GM23338 (cell line): ENCODE measurements around the gene OSBPL1A. TPM values are rescaled to one million over a fixed set of nuclear protein-coding genes. Genes with fewer than 3 reads are reported as not detected.

Source experiments
- ATAC-seq: fragments of 200-7000 bp; cut with Tn5 transposase; 3 replicates; pipeline ENCODE4 v1.9.1; 2020
- DNase-seq: peaks from one replicate; pipeline ENCODE4 v3.0.0-alpha.2; 2015; ENCODE audit warnings: low spot score
- H2AFZ ChIP-seq: fragments of 200-600 bp; sonication (generic); 2 replicates; pipeline ENCODE4 v1.8.0; 2016; ENCODE audit warnings: antibody characterized with exemption, mild to moderate bottlenecking, moderate library complexity
- H3F3A ChIP-seq: fragments of 200-600 bp; sonication (generic); replicated peaks from 2 replicates; pipeline ENCODE4 v1.8.0; 2017; ENCODE audit warnings: antibody characterized with exemption, mixed run types, low read depth
- H3K27ac ChIP-seq: fragments of 200-600 bp; sonication (generic); 2 replicates; pipeline ENCODE4 v1.6.1; 2016; ENCODE audit warnings: low read depth
- H3K27me3 ChIP-seq: fragments of 200-600 bp; sonication (generic); 2 replicates; pipeline ENCODE4 v1.8.0; 2016; ENCODE audit warnings: mild to moderate bottlenecking, mixed run types, moderate library complexity; ENCODE audit not compliant: insufficient read depth
- H3K36me3 ChIP-seq: fragments of 200-600 bp; sonication (generic); 2 replicates; pipeline ENCODE4 v1.8.0; 2016; ENCODE audit warnings: mild to moderate bottlenecking; ENCODE audit not compliant: insufficient read depth
- H3K4me1 ChIP-seq: fragments of 200-600 bp; sonication (generic); 2 replicates; pipeline ENCODE4 v1.8.0; 2016; ENCODE audit warnings: mild to moderate bottlenecking, moderate library complexity; ENCODE audit not compliant: insufficient read depth
- H3K4me2 ChIP-seq: fragments of 200-600 bp; sonication (generic); 2 replicates; pipeline ENCODE4 v1.7.1; 2017; ENCODE audit warnings: mixed run types
- H3K4me3 ChIP-seq: fragments of 200-600 bp; sonication (generic); 2 replicates; pipeline ENCODE4 v1.6.1; 2016; ENCODE audit warnings: mixed run types
- H3K79me2 ChIP-seq: fragments of 200-600 bp; sonication (generic); replicated peaks from 2 replicates; pipeline ENCODE4 v1.8.0; 2017; ENCODE audit warnings: mild to moderate bottlenecking; ENCODE audit not compliant: insufficient read depth
- H3K9me2 ChIP-seq: fragments of 200-600 bp; sonication (generic); 2 replicates; pipeline ENCODE4 v1.8.0; 2017; ENCODE audit not compliant: insufficient read depth
- H4K20me1 ChIP-seq: fragments of 200-600 bp; sonication (generic); replicated peaks from 2 replicates; pipeline ENCODE4 v1.8.0; 2017; ENCODE audit warnings: mild to moderate bottlenecking; ENCODE audit not compliant: insufficient read depth
- H3K27ac Mint-ChIP-seq: 2 replicates; pipeline ENCODE4 v1.8.0; 2020; ENCODE audit warnings: inconsistent platforms, mild to moderate bottlenecking, moderate library complexity, mixed read lengths
- H3K27me3 Mint-ChIP-seq: 3 replicates; pipeline ENCODE4 v1.8.0; 2022; ENCODE audit warnings: low read depth, mild to moderate bottlenecking, moderate library complexity, mixed read lengths, inconsistent platforms; ENCODE audit not compliant: insufficient read depth, poor library complexity
- H3K36me3 Mint-ChIP-seq: 3 replicates; pipeline ENCODE4 v1.8.0; 2021; ENCODE audit warnings: low read depth, mild to moderate bottlenecking, inconsistent platforms, moderate library complexity, mixed read lengths
- H3K4me1 Mint-ChIP-seq: 3 replicates; pipeline ENCODE4 v1.8.0; 2020; ENCODE audit warnings: mild to moderate bottlenecking, inconsistent platforms, mixed read lengths
- H3K4me3 Mint-ChIP-seq: 3 replicates; pipeline ENCODE4 v1.8.0; 2021; ENCODE audit warnings: moderate library complexity, mild to moderate bottlenecking, inconsistent platforms, mixed read lengths
- H3K9me3 Mint-ChIP-seq: 3 replicates; pipeline ENCODE4 v1.8.0; 2020; ENCODE audit warnings: moderate library complexity, mild to moderate bottlenecking, inconsistent platforms, mixed read lengths
- EZH2 ChIP-seq: fragments of 200-600 bp; sonication (generic); IDR thresholded peaks from one replicate; pipeline ENCODE4 v1.8.0; 2017; ENCODE audit warnings: antibody characterized with exemption, mild to moderate bottlenecking, low read depth; ENCODE audit not compliant: unreplicated experiment
- EZH2phosphoT487 ChIP-seq: fragments of 200-600 bp; sonication (generic); IDR thresholded peaks from one replicate; pipeline ENCODE4 v1.8.1; 2018; ENCODE audit warnings: antibody characterized with exemption; ENCODE audit not compliant: unreplicated experiment
- JUNB ChIP-seq: IDR thresholded peaks from one replicate; pipeline ENCODE4 v1.6.1; 2016; ENCODE audit warnings: antibody characterized with exemption; ENCODE audit not compliant: unreplicated experiment
- NANOG ChIP-seq: IDR thresholded peaks from 2 replicates; pipeline ENCODE4 v1.6.1; 2016; ENCODE audit warnings: antibody characterized with exemption, borderline replicate concordance
- ZNF331 ChIP-seq: fragments of 250-450 bp; sonication (Bioruptor Pico); IDR thresholded peaks from 2 replicates; pipeline ENCODE4 v1.5.0; 2020; ENCODE audit warnings: low read depth, mild to moderate bottlenecking, moderate library complexity
- polyA plus RNA-seq: library from polyadenylated mRNA; unstranded; fragments of >200 nt; fragmentation: Nextera tagmentation; extraction: Ambion mirVana; gene quantifications from 2 replicates; pipeline ENCODE4 v1.2.1, GENCODE V29; 2016
- total RNA-seq: library from RNA; depleted of rRNA; stranded (reverse); fragments of >200 nt; shearing (Covaris generic); gene quantifications from 2 replicates; pipeline ENCODE4 v1.2.3, GENCODE V29; 2014
- TF ChIP-seq, protein P1 (sequence below), 2 experiments: fragments of 200-600 bp in 1 of 2; sonication (generic) in 1 of 2; conservative IDR thresholded peaks; 2 replicates each; pipeline versions ENCODE4 v1.5.1 to v1.6.1; 2016 to 2017; ENCODE audit warnings: antibody characterized with exemption in 2 of 2, low read depth in 2 of 2, mild to moderate bottlenecking in 2 of 2, moderate library complexity in 1 of 2
- TF ChIP-seq, protein P2 (sequence below): IDR thresholded peaks from one replicate; pipeline ENCODE4 v1.6.1; 2018; ENCODE audit warnings: antibody characterized with exemption; ENCODE audit not compliant: unreplicated experiment
- TF ChIP-seq, protein P3 (sequence below): IDR thresholded peaks from 2 replicates; pipeline ENCODE4 v1.6.1; 2016; ENCODE audit warnings: antibody characterized with exemption

The OSBPL1A gene
- total and polyA plus RNA-seq, 2 experiments from 2014 or later = 55.6 to 71.4 TPM

DNA sequence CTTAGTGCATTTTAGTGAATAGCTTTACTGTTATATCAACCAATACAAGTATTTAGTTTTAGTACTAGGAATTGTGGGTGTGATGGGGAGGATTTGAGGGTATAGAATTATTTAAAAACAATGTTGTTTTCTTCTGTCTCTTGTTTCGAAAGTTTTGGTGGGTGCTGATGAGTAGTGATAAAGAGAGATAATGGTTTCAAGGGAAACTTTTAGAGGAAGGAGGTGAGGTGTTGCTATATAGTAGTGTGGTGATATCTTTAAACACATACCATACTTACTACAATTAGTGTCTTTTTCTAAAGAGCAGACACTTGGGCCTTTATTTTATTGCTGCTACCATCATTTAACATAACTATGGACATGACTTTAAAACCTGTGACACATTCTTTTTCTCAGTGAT is 39.3 kb upstream of the OSBPL1A start:
- H3K9me2 ChIP-seq = no peaks in the 10 kb centered on the region
- no peak overlapping the region for H3K27ac ChIP-seq
- no peak overlapping the region for H3K4me2 ChIP-seq
- H3K27me3 ChIP-seq = no peaks in the 10 kb centered on the region
- H3K9me3 Mint-ChIP-seq = no peaks in the 10 kb centered on the region
- no peaks in the 10 kb centered on the region; the same call in 1 of the 2 replicates for H4K20me1 ChIP-seq
- no peaks in the 10 kb centered on the region for H3K79me2 ChIP-seq
- peaks cover 79% of the 10 kb centered on the region for H3K36me3 Mint-ChIP-seq
- H3K27ac Mint-ChIP-seq = no peak overlapping the region
- ATAC-seq = no peak
- no peak overlapping the region for H3K4me3 Mint-ChIP-seq
- no peaks in the 10 kb centered on the region for H3K4me1 Mint-ChIP-seq
- H3F3A ChIP-seq = no peaks in the 10 kb centered on the region
- DNase-seq = no peak
- TF ChIP-seq EZH2 (no peak), ZNF331 (CRISPR knock-in tag) (no peak)
- H3K4me3 ChIP-seq = no peak overlapping the region
- peaks cover 19% of the 10 kb centered on the region for H3K36me3 ChIP-seq
- no peaks in the 10 kb centered on the region for H3K27me3 Mint-ChIP-seq
- H3K4me1 ChIP-seq = no peaks in the 10 kb centered on the region
- H2AFZ ChIP-seq = no peak overlapping the region

DNA sequence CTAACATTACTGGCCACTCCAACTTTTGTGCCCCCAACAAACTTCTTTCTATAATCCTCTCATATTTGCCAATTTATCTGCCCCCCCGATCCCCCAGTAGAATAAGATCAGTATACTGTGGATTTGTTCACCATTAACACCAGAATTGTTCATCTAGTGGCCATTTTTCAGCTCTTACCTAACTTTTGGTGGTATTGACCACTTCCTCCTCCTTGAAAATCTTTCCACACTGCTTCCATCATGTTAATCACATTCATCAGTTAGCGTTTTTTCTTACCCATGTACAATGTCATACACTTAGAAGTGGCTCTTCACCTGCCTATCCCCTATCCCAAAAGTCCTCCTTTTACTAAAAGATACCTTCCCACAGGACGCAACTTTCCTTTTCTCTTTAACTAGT is 35.0 kb upstream of the OSBPL1A start:
- Histone ChIP-seq H3K9me2 (no peaks in the 10 kb centered on the region), H3K4me1 (peaks cover 3% of the 10 kb centered on the region), H3F3A (no peaks in the 10 kb centered on the region), H3K4me2 (no peak overlapping the region), H3K4me3 (no peak overlapping the region), H3K27ac (no peak overlapping the region), H3K27me3 (no peaks in the 10 kb centered on the region), H2AFZ (no peak overlapping the region), H3K36me3 (peaks cover 7% of the 10 kb centered on the region; the same call in 1 of the 2 replicates), H3K79me2 (peaks cover 18% of the 10 kb centered on the region), H4K20me1 (no peaks in the 10 kb centered on the region; the same call in 1 of the 2 replicates)
- H3K27me3 Mint-ChIP-seq = peaks cover 2% of the 10 kb centered on the region
- no peak for TF ChIP-seq EZH2
- TF ChIP-seq, protein P1, sequence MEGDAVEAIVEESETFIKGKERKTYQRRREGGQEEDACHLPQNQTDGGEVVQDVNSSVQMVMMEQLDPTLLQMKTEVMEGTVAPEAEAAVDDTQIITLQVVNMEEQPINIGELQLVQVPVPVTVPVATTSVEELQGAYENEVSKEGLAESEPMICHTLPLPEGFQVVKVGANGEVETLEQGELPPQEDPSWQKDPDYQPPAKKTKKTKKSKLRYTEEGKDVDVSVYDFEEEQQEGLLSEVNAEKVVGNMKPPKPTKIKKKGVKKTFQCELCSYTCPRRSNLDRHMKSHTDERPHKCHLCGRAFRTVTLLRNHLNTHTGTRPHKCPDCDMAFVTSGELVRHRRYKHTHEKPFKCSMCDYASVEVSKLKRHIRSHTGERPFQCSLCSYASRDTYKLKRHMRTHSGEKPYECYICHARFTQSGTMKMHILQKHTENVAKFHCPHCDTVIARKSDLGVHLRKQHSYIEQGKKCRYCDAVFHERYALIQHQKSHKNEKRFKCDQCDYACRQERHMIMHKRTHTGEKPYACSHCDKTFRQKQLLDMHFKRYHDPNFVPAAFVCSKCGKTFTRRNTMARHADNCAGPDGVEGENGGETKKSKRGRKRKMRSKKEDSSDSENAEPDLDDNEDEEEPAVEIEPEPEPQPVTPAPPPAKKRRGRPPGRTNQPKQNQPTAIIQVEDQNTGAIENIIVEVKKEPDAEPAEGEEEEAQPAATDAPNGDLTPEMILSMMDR (conservative IDR thresholded peaks at IDR 0.05; ENCODE audit: low read depth in 2 of 2) = no peak
- no peak for TF ChIP-seq ZNF331 (CRISPR knock-in tag)
- TF ChIP-seq, protein P2, sequence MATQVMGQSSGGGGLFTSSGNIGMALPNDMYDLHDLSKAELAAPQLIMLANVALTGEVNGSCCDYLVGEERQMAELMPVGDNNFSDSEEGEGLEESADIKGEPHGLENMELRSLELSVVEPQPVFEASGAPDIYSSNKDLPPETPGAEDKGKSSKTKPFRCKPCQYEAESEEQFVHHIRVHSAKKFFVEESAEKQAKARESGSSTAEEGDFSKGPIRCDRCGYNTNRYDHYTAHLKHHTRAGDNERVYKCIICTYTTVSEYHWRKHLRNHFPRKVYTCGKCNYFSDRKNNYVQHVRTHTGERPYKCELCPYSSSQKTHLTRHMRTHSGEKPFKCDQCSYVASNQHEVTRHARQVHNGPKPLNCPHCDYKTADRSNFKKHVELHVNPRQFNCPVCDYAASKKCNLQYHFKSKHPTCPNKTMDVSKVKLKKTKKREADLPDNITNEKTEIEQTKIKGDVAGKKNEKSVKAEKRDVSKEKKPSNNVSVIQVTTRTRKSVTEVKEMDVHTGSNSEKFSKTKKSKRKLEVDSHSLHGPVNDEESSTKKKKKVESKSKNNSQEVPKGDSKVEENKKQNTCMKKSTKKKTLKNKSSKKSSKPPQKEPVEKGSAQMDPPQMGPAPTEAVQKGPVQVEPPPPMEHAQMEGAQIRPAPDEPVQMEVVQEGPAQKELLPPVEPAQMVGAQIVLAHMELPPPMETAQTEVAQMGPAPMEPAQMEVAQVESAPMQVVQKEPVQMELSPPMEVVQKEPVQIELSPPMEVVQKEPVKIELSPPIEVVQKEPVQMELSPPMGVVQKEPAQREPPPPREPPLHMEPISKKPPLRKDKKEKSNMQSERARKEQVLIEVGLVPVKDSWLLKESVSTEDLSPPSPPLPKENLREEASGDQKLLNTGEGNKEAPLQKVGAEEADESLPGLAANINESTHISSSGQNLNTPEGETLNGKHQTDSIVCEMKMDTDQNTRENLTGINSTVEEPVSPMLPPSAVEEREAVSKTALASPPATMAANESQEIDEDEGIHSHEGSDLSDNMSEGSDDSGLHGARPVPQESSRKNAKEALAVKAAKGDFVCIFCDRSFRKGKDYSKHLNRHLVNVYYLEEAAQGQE = no peak
- no peak for TF ChIP-seq EZH2phosphoT487
- TF ChIP-seq JUNB = no peak
- TF ChIP-seq NANOG = no peak
- TF ChIP-seq, protein P3, sequence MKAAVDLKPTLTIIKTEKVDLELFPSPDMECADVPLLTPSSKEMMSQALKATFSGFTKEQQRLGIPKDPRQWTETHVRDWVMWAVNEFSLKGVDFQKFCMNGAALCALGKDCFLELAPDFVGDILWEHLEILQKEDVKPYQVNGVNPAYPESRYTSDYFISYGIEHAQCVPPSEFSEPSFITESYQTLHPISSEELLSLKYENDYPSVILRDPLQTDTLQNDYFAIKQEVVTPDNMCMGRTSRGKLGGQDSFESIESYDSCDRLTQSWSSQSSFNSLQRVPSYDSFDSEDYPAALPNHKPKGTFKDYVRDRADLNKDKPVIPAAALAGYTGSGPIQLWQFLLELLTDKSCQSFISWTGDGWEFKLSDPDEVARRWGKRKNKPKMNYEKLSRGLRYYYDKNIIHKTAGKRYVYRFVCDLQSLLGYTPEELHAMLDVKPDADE = no peak
- peaks cover 58% of the 10 kb centered on the region for H3K36me3 Mint-ChIP-seq
- ATAC-seq (no peak), DNase-seq (no peak)
- H3K27ac Mint-ChIP-seq = no peak overlapping the region
- no peak overlapping the region for H3K4me3 Mint-ChIP-seq
- H3K4me1 Mint-ChIP-seq = peaks cover 9% of the 10 kb centered on the region; the same call in 2 of the 3 replicates
- H3K9me3 Mint-ChIP-seq = no peaks in the 10 kb centered on the region
